ENCODE results near the gene SHMT1. TPM values are rescaled to one million over a fixed set of nuclear protein-coding genes. Genes with fewer than 3 reads are reported as not detected.
"Not testable (repeated sequence)": the region's sequence is repeated elsewhere in the genome, so short reads cannot be mapped to it uniquely, and the experiment has no call there.

SHMT1 gene
- total RNA-seq, result 11.0 and 16.7 TPM in 2 replicates

DNA sequence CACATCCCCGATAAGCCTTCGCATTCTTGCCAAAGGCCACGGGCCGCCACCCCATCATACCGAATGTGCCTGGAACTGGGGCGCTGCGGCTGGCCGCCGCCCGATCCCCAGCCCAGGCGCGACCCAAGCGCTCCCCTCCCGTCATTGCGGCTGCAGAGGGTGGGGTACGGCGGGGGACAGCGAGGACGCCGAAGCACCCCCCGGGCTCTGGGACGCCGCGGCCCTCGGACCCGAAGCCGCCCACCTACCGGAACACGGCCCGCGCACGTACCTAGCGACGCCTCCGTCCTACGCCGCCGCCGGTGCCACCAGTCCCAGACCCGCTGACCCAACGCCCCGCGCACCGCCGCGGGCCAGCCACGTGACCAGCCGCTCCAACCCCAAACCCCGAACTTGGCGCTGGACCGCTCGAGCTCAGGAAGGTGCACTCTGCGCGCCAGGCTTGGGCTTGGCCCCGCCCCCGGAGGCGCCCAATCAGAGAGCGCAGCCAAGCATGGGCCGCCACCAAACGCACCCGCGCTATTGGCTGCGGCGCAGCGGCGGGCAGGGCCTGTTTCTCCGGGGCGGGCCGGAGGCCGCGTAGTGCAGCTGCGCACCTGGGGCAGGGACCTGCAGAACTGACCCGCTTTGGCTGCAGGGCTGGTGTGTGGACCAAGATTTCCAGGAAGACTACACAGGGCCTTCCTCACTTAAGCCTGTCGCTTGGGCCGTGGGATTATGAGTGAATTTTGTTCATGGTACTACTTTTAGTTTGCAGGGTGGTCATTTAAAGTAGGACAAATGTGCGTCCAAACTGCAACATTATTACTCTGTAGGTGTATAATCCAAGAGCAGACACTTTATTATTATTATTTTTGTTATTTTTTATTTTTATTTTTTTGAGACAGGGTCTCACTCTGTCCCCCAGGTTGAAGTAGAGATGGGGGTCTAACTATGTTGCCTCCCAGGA is at the start of gene SHMT1:
TSS of gene SHMT1 (minus strand) at position 450 of the 949 bp plus-strand sequence. CDS start 7,569 bp downstream, outside the sequence.
- peak; percentile 67 to 91 for DNase-seq (ENCODE audit: low read depth in 2 of 2)

DNA sequence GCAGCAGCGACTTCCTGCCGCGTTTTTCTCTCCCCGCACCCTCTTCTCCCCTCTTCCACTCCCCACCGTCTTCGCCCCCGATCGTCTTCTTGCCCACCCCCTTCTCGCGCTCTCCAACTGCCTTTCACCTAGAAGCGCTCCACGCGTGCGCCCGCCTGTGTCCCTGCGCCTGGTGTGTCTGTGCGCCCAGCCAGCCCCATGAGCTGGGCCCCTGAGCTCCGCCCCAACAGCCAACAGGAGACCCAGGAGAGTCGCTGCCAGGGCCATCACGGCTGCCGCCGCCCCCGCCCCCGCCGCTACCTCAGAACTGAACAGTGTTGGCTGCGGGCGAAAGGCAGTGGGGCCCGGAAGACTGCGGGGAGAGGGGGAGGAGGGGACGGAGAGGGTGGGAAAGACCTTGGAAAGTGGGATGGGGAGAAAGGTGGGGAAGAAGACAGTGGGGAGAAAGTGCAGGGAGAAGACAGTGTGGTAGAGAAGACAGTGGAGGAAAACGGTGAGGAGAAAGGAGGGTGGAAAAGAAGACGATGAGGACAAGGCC is 48.7 kb upstream of the SHMT1 start:
- not testable (repeated sequence) for DNase-seq (ENCODE audit: low read depth in 2 of 2)

DNA sequence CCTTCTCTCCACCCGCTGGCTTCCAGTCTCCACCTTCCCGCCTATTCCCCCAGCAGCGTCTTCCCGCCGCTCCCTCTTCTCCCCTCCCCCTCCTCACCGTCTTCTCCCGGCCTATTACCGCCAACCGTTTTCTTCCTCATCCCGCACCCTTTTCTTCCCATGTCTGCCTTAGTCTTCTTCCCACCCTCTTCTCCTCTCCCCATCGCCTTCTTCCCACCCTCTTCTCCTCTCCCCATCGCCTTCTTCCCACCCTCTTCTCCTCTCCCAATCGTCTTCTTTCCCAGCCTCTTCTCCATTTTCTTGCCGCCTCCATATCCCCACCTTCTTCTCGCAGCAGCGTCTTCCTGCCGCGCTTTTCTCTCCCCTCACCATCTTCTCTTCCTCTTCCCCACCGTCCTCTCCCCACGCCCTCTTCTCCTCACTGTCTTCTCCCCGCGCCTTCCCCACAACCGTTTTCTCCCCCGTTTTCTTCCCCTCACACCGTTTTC is 48.1 kb upstream of the SHMT1 start:
- DNase-seq (ENCODE audit: low read depth in 2 of 2), result not testable (repeated sequence)

DNA sequence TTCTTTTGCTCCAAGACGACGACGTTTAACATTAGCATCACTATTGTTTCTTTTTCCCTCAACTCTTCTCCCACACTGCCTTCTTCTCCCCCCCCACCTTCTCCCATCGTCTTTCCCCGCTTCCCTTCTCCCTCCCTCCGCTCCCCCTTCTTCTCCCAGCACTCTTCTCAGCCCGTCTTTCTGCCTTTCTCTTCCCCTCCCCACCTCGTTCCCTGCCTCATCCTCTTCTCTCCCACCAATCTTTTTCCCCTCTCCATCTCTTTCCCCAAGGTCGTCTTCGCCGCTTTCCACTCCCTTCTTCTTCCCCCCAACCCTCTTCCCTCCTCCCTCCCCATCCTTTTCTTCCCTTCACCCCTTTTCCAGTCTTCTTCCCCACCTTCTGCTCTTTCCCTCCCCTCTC is 47.4 kb upstream of the SHMT1 start:
- not testable (repeated sequence) for DNase-seq (ENCODE audit: low read depth in 2 of 2)

DNA sequence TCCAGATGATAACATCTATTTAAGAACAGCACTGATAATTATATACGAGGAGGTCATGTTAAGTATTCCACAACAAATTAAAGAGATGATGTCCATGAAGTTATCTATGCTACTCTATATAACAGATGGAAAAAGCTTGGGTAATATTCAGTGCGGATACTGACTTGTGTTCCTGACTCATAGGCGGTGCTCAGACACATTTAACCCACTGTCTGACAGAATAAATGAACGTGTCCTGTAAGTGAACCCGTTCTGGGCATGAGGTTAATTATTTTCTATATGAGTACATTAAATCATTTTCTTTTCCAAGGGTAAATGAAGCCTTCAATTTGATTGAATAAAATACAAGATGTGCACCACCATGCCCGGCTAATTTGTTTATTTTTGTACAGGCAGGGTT is 46.0 kb upstream of the SHMT1 start:
- not testable (repeated sequence) for DNase-seq (ENCODE audit: low read depth in 2 of 2)

DNA sequence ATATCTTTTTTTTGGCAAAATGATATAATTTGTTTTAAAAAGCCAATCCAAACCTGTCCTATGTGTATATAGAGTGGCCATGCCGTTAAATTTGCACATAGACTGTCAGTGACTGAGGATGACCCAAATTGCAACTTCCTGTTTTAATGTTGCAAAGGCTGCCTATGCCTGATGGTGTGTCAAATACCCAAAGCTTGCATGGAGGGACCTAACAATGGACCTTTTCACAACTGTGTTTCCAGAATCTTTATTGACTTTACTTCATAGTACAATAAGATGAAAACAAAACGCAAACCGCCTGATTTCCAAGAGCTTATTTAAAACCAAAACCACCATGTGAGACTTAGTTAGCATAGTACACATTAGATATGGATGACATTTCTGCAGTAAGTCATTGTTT is 45.6 kb upstream of the SHMT1 start:
- DNase-seq (ENCODE audit: low read depth in 2 of 2), result not testable (repeated sequence)

DNA sequence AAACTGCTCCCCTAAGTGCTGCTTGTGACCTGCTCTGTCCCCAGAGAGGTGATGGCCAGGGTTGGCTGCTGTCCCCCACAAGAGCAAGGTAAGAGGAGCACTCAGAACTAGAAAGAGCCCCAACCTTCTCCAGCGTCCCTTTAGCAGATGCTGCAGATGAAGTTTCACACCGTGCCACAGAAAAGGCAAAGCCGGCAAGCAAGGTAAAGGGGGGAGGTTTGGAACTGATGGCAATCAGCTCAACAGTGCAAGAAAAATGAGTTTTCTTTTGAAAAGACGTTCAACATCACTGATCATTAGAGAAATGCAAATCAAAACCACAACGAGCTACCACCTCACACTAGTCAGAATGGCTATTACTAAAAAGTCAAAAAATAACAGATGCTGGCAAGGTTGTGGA is 40.3 kb upstream of the SHMT1 start:
- not testable (repeated sequence) for DNase-seq (ENCODE audit: low read depth in 2 of 2)

DNA sequence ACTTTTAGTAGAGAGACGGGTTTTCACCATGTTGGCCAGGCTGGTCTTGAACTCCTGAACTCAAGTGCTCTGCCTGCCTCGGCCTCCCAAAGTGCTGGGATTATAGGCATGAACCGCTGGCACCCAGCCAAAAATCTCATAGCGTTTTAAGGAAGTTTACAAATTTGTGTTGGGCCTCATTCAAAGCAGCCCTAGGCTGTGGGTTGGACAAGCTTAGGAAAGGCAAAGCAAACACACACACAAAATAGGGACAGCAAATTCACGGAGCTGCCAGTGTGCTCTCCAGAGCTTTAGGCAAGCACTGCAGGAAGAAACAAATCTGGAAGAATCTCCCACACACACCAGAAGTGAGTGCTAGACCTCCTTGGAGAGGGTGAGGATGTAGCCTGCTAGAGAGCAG is 39.8 kb upstream of the SHMT1 start:
- DNase-seq (ENCODE audit: low read depth in 2 of 2), result not testable (repeated sequence)

DNA sequence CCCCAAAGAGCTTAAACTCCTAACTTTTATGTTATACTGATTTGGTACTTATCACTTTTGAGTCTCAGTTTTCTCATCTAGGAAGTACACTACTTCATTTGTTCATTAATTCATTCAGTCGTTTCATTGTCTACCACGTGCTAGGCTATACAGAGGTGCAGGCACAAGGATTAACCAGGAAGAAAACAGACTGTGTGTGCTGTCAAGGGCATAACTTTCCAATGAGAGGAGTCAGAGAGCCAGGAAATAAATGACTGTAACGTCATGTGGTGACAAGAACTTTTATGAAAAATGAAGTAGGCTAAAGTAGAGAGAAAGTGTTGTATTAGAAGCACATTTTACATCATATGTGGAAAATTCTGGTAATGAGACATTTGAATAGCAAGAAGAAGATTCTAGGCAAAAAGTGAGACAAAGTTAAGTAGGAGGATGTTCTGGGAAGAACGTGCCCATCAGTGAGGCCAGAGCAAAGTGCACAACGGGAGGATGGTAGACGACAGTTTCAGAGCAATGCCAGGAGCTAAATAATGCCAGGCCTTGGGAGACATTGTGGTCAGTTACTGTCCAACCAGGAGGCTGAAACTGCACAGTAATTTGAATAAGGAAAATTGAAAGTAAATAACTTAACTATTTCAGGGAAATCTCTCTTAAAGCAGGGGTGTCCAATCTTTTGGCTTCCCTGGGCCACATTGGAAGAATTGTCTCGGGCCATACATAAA is 38.7 kb upstream of the SHMT1 start:
- DNase-seq (ENCODE audit: low read depth in 2 of 2), result not testable (repeated sequence)

DNA sequence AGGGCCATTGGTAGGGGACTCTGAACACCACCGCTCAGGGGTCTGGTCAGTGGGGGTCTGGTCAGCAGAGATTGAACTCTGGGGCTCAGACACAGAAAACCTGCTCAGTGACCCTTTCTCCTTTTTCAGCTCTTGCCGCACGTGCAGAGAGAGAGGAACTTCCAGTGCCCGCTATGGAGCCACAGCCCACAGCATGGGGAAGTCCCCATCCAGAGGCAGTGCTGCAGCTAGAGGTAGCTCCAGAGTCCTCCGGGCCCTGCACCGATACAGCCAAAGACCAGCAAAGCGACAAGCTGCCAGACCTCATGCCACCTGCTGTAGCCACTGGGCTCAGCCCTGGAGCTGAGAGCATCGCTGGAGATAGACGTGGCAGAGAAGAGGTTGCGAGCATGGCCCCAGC is 25.4 kb upstream of the SHMT1 start:
- not testable (repeated sequence) for DNase-seq (ENCODE audit: low read depth in 2 of 2)

DNA sequence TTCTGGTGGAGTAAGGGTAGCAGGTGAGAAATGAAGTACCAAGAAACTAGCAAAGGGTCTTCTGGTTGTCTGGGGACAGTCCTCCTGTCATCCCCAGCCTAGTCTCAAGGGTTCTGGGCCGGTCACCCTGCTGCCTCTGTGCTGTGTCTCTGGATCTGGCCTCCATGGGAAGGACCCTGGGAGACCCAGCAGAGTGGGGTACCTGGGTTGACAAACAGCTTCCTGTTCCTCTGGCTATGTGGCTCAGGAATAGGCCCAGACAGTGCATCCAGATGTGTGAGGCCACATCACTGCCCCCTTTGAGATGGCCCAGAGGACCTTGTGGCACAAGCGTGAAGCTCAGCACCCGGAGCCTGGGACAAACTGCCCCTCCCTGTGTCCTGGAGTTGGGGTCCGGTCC is 24.9 kb upstream of the SHMT1 start:
- not testable (repeated sequence) for DNase-seq (ENCODE audit: low read depth in 2 of 2)

DNA sequence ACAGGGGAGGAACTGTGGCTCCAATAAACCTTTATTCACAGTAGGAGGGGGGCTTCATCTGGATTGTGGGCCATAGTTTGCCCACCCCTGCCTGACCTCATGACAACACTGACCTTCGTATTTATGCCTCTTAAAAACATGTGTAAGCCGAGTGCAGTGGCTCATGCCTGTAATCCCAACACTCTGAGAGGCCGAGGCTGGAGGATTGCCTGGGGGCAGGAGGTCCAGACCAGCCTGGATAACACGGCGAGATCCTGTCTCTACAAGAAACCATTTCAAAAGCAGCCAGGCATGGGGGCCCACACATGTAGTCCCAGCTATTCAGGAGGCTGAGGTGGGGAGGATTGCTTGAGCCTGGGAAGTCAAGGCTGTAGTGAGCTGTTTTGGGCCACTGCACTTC is 24.2 kb upstream of the SHMT1 start:
- not testable (repeated sequence) for DNase-seq (ENCODE audit: low read depth in 2 of 2)

DNA sequence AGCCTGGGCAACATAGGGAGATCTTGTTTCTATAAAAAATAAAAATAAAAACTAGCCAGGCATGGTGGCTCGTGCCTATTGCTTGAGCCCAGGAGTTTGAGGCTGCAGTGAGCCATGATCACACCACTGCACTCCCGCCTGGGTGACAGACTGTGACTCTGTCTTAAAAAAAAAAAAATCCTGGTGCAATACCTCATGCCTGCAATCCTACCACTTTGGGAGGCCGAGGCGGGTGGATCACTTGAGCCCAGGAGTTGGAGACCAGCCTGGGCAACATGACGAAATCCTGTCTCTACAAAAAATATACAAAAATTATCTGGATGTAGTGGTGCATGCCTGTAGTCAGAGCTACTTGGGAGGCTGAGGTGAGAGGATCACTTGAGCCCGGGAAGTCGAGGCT is 20.9 kb upstream of the SHMT1 start:
- not testable (repeated sequence) for DNase-seq (ENCODE audit: low read depth in 2 of 2)

DNA sequence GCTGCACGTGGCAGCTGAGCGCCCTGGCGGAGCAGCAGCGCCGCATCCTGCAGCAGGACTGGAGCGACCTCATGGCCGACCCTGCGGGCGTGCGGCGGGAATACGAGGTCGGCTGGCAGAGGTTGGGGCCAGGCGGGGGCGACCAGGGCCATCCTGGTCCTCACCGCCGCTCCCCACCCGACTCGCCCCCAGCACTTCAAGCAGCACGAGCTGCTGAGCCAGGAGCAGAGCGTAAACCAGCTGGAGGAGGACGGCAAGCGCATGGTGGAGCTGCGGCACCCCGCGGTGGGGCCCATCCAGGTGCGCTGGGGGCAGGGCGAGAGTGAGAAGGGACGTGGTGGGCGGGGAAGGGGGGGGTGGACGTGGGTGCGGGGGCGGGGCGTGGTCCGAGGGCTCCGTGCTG is 19.7 kb upstream of the SHMT1 start:
- DNase-seq (ENCODE audit: low read depth in 2 of 2), result not testable (repeated sequence)

DNA sequence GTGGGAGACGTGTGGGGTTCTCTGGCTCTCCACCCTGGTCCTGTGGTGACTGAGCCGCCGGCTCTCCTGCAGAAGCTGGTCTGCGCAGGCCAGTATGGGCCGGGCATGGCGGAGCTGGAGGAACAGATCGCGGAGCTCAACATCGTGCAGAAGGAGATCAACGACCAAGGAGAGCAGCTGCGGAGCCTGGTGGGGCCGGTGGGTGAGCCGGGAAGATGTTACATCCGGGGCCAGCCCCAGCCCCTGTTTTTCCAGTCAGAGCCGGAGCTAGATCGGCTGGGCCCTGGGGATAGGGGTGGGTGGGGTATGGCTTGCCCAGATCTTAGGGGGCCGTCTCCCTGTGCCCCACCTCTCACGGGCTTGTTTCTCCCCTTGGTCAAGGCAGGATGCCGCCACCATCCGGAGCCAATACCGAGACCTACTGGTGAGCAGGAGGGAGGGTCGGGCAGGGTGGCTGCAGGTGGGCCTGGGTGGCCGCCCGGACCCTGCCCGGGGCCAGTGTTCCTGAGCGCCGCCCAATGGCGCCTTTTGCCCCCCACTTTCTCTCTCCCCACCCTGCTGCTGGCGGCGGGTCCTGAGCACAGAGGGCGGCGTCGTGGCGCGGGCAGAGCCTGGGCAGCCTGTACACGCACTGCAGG is 19.2 kb upstream of the SHMT1 start:
- DNase-seq (ENCODE audit: low read depth in 2 of 2), result no peak

DNA sequence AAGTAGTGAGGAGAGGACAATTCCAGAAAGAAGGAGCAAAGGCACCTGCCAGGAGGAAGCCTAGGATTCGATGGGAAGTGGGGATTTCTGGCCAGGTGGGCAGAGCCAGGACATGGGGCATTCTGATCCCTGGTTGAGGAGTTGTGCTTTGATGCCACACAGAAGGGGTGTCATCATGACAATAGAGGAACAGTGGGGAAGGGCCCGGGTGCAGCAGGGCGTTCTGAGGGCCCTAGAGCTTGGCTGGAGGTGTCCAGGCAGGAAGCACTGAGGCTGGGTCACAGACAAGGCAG is 18.5 kb upstream of the SHMT1 start:
- no peak for DNase-seq (ENCODE audit: low read depth in 2 of 2)

DNA sequence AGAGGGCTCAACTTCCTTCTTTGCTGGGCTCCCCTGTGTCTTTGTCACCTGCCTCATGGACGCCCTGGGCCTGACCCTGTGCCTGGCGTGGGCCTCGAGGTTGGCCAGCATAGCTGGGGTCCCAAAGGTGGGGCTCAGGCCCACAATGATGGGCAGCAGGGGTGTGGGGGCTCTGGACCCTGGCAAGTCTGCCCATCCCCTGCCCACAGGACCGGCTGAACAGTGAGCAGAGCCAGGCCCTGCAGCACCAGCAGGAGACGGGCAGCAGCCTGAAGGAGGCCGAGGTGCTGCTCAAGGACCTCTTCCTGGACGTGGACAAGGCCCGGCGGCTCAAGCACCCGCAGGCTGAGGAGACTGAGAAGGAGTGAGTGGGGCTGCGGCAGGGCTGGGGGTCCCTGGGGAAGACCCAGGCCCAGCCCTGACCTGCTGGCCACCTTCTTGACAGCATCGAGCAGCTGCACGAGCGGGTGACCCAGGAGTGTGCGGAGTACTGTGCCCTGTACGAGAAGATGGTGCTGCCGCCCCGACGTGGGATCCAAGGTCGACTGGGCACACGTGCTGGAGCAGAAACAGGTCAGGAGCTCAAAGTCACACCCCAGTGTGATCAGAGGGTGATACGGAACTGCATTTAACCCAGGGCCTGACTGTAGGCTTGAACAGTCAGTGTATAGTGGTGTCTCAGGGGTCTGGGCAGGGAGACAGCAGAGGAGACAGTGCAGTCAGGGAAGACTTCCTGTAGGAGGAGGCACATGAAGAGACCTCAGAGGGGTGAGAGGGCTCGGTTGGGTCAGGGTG is 18.0 kb upstream of the SHMT1 start:
- DNase-seq (ENCODE audit: low read depth in 2 of 2), result no peak

DNA sequence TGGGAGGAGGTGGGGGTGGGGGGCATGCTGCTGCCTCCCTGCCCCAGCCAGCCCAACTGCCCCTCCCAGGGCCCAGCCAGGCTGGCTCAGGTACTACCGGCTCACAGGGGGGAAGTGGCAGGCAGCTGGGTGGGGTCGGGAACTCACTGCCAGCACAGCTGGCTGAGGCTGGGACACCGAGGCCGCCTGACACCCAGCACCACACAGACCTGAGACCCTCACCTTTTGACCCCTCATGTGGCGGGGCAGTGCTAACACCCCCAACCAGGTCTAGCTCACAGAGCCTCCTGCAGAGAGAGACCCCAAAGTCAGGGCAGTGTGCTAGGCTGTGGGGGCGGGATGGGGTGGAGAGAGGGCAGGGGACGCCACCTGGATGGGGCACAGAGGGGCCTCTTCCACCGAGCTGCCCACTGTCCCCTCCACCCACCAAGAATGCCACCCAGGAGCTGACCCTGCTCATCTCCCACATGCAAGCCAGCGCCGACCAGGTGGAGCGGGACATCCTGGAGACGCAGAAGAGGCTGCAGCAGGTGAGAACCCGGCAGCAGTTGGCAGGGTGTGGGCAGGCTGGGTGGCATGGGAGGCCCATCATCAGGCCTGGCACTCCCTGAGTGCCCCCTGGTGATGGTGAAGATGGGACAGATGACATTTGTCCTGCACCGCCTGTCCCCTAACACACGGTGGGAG is 17.3 kb upstream of the SHMT1 start:
- no peak for DNase-seq (ENCODE audit: low read depth in 2 of 2)

DNA sequence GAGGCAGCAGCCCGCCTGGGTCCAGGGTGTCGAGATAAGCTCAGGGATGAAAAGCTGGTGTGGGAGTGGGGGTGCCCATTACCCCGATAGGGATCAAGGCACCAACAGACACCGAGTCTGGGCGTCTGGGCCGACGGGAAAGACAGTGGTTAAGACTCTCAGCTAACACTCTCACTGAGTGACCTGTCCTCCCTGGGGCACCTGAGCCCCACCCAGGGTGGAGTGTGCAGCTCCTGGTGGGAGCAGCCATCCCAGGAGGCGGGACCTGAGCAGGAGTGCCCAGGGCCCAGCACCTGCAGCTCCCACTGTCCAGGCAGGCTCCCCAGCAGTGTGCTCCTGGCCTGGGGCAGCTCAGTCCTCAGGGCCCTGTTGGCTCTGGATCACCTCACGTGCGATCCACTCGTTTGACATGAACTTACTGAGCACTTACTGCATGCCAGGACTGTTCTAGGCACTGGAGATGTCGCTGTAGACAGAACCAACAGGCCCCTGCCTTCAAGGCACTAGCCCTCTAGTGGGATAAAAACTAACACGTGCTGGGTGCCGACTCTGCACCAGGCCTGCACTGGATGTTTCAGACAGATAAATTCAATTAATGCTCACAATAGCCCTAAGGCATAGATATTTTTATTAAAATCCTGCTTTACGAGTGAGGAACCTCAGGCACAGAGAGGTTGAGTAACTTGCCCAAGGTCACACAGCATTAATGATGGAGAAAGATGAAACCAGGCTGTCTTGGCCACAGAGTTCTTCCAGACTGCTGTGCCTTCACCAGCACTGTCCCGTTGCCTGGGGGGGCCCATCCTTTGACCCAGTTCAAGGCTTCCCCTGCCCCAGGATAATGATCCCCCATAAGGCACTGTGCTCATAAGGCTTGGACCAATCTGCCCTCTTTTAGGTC is 16.1 kb upstream of the SHMT1 start:
- DNase-seq (ENCODE audit: low read depth in 2 of 2), result no peak
